Measurements from ENCODE around the gene OR5M10.
"Not testable (repeated sequence)": the region's sequence is repeated elsewhere in the genome, so short reads cannot be mapped to it uniquely, and the experiment has no call there.

Gene OR5M10

GRCh38 chr11:56577621-56578020, at the start of gene OR5M10:
Gene OR5M10, minus strand, starts transcription at chr11:56577721. Its CDS starts 0 bp downstream, at chr11:56577721.
- no peak for DNase-seq (ENCODE audit: low read depth in 2 of 2)

DNA sequence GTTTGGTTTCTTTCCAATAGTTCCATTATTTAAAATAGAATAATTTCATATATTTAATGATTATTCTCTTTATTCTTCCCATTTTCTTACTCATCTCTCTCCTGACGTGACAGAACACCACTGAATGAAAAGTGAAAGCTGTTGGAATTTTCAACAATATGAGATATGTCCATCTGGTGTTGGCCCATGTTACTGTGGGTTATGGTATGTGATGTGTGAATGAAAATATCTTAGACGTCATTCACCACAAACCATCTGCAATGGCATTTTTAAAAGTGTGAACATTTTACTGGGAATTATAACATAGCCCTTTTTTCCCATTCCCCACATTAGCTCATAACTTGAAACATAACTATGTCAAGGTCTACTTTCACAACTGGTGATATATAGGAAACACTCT, 48.4 kb upstream of the OR5M10 start:
- DNase-seq (ENCODE audit: low read depth in 2 of 2): no peak

GRCh38 chr11:56624661-56625110, 47.2 kb upstream of the OR5M10 start:
- DNase-seq (ENCODE audit: low read depth in 2 of 2): no peak

GRCh38 chr11:56611174-56611573, 33.7 kb upstream of the OR5M10 start:
- no peak for DNase-seq (ENCODE audit: low read depth in 2 of 2)

GRCh38 chr11:56592088-56592717, 14.7 kb upstream of the OR5M10 start:
- DNase-seq (ENCODE audit: low read depth in 2 of 2): not testable (repeated sequence)

DNA sequence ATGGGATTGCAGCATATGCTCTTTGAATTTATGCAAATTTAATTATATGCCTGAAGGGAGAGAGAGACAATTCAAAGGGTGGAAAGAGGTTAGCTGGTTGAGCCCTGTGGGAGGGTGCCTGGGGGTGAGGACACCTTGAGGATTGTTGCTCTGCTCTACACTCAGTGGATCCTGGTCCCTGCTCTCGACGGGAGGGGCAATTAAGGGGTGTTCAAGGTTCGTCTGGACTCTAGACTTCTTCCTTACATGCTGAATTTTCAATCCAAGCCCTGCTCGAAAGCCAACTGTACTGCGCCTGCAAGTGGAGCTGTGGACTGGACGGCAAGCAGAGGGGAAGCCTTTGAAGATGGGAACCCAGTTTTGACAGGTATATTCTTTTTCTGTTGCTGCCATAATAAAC, 18.9 kb downstream of the OR5M10 start:
- no peak for DNase-seq (ENCODE audit: low read depth in 2 of 2)

- not testable (repeated sequence) for DNase-seq (ENCODE audit: low read depth in 2 of 2)
Observed at GRCh38 chr11:56554691-56555090, 22.8 kb downstream of the OR5M10 start.

DNA sequence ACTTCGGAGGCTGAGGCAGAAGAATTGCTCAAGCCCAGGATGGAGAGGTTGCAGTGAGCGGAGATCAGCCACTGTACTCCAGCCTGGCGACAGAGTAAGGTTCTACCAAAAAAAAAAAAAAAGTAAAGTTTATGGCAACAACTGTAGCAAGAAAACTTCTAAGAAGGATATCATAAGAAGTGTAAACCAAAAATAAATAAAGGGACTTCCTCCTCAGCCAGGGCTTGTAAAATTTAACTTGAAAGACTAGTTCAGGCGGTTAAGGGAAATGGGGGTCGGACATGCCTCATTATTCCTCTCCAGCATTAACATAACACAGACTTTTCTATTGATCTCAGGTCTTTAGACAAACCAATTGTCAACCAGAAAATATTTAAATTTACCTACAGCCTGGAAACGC, 32.0 kb downstream of the OR5M10 start:
- DNase-seq (ENCODE audit: low read depth in 2 of 2): no peak

DNA sequence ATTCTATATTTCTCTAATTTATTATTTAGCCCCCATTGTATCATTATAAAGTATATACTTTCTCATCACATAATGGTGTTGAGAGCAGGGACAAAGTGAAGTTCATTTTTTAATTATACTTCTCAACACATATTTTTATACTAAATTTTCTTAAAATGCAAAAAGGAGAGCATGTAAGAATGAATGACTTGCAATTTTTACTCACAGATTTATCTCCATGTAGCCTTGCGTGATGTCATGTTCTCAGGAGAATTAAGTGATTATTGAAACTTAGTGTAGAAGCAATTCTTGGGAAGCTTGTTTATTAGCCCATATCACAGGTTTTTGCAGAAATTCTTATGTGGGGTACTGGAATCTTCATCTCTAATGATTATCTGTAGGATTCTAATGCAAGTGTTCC, 33.8 kb downstream of the OR5M10 start:
- no peak for DNase-seq (ENCODE audit: low read depth in 2 of 2)

GRCh38 chr11:56543157-56543556, 34.4 kb downstream of the OR5M10 start, which contains the start of gene OR5M11:
Gene OR5M11, minus strand, starts transcription at chr11:56543257. Its CDS starts 0 bp downstream, at chr11:56543257.
- DNase-seq (ENCODE audit: low read depth in 2 of 2): no peak

GRCh38 chr11:56533054-56533740, 44.3 kb downstream of the OR5M10 start:
- DNase-seq (ENCODE audit: low read depth in 2 of 2): no peak

DNA sequence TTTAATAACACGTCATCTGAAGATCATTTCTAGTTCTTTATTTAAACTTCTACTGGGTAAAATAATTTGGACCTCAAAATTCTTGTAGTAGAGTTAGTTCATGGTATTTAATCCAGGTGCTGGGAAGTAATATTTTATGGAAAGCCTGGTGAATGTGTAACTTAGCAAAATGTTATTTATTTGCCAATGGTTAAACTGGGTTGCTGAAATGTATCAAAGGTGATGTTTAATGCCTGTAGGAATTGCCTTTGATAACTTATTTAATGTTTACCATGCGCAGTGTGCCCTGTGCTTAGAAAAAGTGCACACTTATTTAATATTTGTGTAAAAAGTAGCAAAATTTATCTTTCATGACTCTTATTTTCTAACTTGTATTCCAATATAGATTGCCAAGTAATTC, 45.7 kb downstream of the OR5M10 start:
- no peak for DNase-seq (ENCODE audit: low read depth in 2 of 2)

Data from activated CD4-positive, alpha-beta T cell treated with anti-CD3 and anti-CD28 coated beads for 24 hours (primary cell).